AG04450 (cell line): ENCODE measurements around the gene TNFSF13. TPM values are rescaled to one million over a fixed set of nuclear protein-coding genes. Genes with fewer than 3 reads are reported as not detected.
"Not testable (repeated sequence)": the region's sequence is repeated elsewhere in the genome, so short reads cannot be mapped to it uniquely, and the experiment has no call there.

ENCODE experiments used
- CTCF ChIA-PET: fragments of 300-600, 350-600 bp; formaldehyde crosslinking; extraction: SDS; loops from one replicate; lab custom pipeline; 2022; ENCODE audit warnings: antibody characterized with exemption, inconsistent platforms; lab: Charles Lee
- POLR2A ChIA-PET: fragments of 350-600 bp; formaldehyde crosslinking; extraction: SDS; loops from one replicate; lab custom pipeline; 2021; ENCODE audit warnings: antibody characterized with exemption, inconsistent platforms; lab: Yijun Ruan, JAX
- DNase-seq: peaks from one replicate; pipeline ENCODE4 v3.0.0-alpha.2; 2011; ENCODE audit warnings: low read depth, low spot score
- H3K27ac ChIP-seq: one replicate; pipeline ENCODE4 v1.5.1; 2012; ENCODE audit warnings: low read depth, low read length, control low read depth
- H3K27me3 ChIP-seq: one replicate; pipeline ENCODE4 v1.6.0; 2012; ENCODE audit warnings: low read length; ENCODE audit not compliant: control insufficient read depth, insufficient read depth
- H3K4me3 ChIP-seq: 2 replicates; pipeline ENCODE4 v1.5.1; 2011; ENCODE audit warnings: mild to moderate bottlenecking, low read depth, low read length, control low read depth
- H3K9me3 ChIP-seq: 2 replicates; pipeline ENCODE4 v1.5.1; 2012; ENCODE audit warnings: low read length; ENCODE audit not compliant: control insufficient read depth, insufficient read depth
- CTCF ChIP-seq: IDR thresholded peaks from 2 replicates; pipeline ENCODE4 v1.5.1; 2011; ENCODE audit warnings: low read depth, low read length, control low read depth, inconsistent platforms
- polyA plus RNA-seq: library from polyadenylated mRNA; depleted of rRNA; stranded (reverse); fragments of >200 nt; gene quantifications from 2 replicates; pipeline ENCODE4 v1.2.3, GENCODE V29; 2011; rRNA removed
- small RNA-seq: library from RNA; depleted of rRNA; stranded (forward); fragments of <200 nt; gene quantifications from one replicate; pipeline ENCODE3, GENCODE V24; 2012; ENCODE audit warnings: low read depth; ENCODE audit not compliant: insufficient read length

Gene TNFSF13
- polyA plus RNA-seq, 1 experiment = 0.83 TPM

GRCh38 chr17:7593296-7593695 lies 34.7 kb downstream of the TNFSF13 start:
- ChIA-PET POLR2A (interaction anchor here (0.6 kb wide), 1 partner anchor 115 kb away, joined by 3 read pairs; no protein-coding TSS in a partner anchor), CTCF (no interaction called here)
- no peak for DNase-seq
- Histone ChIP-seq H3K4me3 (no peak overlapping the region), H3K9me3 (no peaks in the 10 kb centered on the region), H3K27ac (no peak overlapping the region), H3K27me3 (no peaks in the 10 kb centered on the region)
- no peak for TF ChIP-seq CTCF

DNA sequence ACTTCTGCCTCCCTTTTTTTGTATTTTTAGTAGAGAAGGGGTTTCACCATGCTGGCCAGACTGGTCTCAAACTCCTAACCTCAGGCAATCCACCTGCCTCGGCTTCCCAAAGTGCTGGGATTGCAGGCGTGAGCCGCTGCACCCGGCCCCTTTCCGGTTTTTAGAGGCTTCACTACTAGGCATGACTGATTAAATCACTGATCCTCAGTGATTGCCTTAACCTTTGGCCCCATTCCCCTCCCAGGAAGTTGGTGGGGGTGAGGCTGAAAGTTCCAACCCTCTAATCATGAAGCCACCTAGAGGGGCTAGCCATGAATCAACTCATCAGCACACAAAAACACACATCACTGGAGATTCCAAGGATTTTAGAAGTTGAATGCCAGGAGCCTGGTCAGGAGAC lies 39.0 kb downstream of the TNFSF13 start:
- H3K27me3 ChIP-seq, H3K4me3 ChIP-seq, DNase-seq, H3K9me3 ChIP-seq, CTCF ChIA-PET, H3K27ac ChIP-seq: not testable (repeated sequence)
- POLR2A ChIA-PET = interaction anchor here (0.7 kb wide), 1 partner anchor 545 kb away, joined by 4 read pairs; no protein-coding TSS in a partner anchor

GRCh38 chr17:7606280-7606679 lies 47.7 kb downstream of the TNFSF13 start:
- ChIA-PET CTCF (interaction anchor here (0.5 to 1.2 kb wide), 2 partner anchors 82 to 290 kb away, joined by 5 to 6 read pairs; partner anchors contain the start of gene WRAP53), POLR2A (no interaction called here)
- no peak for TF ChIP-seq CTCF
- Histone ChIP-seq H3K27ac (no peak overlapping the region), H3K4me3 (no peak overlapping the region), H3K9me3 (no peaks in the 10 kb centered on the region), H3K27me3 (no peaks in the 10 kb centered on the region)
- no peak for DNase-seq

DNA sequence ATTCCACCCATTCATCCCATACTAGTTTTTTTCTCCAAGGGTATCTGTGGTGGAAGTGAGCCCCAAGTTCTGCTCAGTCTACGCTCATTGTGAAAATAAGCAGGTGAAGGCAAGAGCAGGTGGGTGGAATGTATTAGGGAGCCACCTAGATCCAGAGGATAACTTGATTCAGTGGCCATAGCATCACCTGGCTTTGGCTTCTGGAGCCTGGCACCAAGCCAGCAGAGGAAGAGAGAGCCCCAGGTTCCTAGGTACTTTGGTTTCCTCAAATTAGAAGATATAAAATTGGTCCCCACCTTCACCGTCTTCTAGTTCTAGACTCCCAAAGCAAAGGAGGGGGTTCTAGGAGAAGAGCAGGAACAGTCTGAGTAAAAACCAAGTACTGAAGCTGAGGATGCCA lies 52.1 kb downstream of the TNFSF13 start:
- Histone ChIP-seq H3K9me3 (no peaks in the 10 kb centered on the region; the same call in 1 of the 2 replicates), H3K27ac (no peak overlapping the region), H3K27me3 (no peaks in the 10 kb centered on the region), H3K4me3 (no peak overlapping the region)
- no peak for DNase-seq
- TF ChIP-seq CTCF = no peak
- POLR2A ChIA-PET = interaction anchor here (1.4 kb wide), 1 partner anchor 21 kb away, joined by 3 read pairs; no protein-coding TSS in a partner anchor
- CTCF ChIA-PET = interaction anchor here (4.1 to 5.2 kb wide), 2 partner anchors 21 to 77 kb away, joined by 20 to 26 read pairs; partner anchors contain the start of genes SOX15, TP53 and WRAP53

Small RNA genes lying within 50 kb of the gene (small RNA-seq; reads per million reads assigned to genes)
- gene CD68 (not detected), gene RF00019 (not detected), gene SNORA48 (not detected), gene SNORD10 (not detected)

Other genes with a start within 250 kb of the TNFSF13 start
- gene GPS2, start 243.4 kb upstream of the TNFSF13 start, polyA plus RNA-seq = 21.5 and 22.2 TPM in 2 replicates
- gene NEURL4, start 229.4 kb upstream of the TNFSF13 start, polyA plus RNA-seq = 7.3 and 9.6 TPM in 2 replicates
- gene ACAP1, start 222.2 kb upstream of the TNFSF13 start, polyA plus RNA-seq = 0.35 and 0.74 TPM in 2 replicates
- 12.1 and 13.8 TPM in 2 replicates for gene KCTD11, start 206.6 kb upstream of the TNFSF13 start, polyA plus RNA-seq
- gene TMEM95, start 203.6 kb upstream of the TNFSF13 start, polyA plus RNA-seq = not detected in 2 replicates
- 0.22 and 0.25 TPM in 2 replicates for gene TNK1, start 177.7 kb upstream of the TNFSF13 start, polyA plus RNA-seq
- 35.2 and 53.0 TPM in 2 replicates for gene PLSCR3, start 164.2 kb upstream of the TNFSF13 start, polyA plus RNA-seq
- gene TMEM256, start 154.7 kb upstream of the TNFSF13 start, polyA plus RNA-seq = 83.8 and 104 TPM in 2 replicates
- gene NLGN2, start 150.9 kb upstream of the TNFSF13 start, polyA plus RNA-seq = 8.9 and 12.4 TPM in 2 replicates
- not detected in 2 replicates for gene SPEM1, start 138.4 kb upstream of the TNFSF13 start, polyA plus RNA-seq
- gene SPEM2, start 133.1 kb upstream of the TNFSF13 start, polyA plus RNA-seq = not detected in 2 replicates
- not detected in 2 replicates for gene SPEM3, start 129.9 kb upstream of the TNFSF13 start, polyA plus RNA-seq
- gene TMEM102, start 123.3 kb upstream of the TNFSF13 start, polyA plus RNA-seq = 1.0 and 1.1 TPM in 2 replicates
- 0.58 and 0.63 TPM in 2 replicates for gene FGF11, start 119.2 kb upstream of the TNFSF13 start, polyA plus RNA-seq
- 5.3 and 6.3 TPM in 2 replicates for gene CHRNB1, start 113.7 kb upstream of the TNFSF13 start, polyA plus RNA-seq
- gene ZBTB4, start 79.1 kb upstream of the TNFSF13 start, polyA plus RNA-seq = 18.8 and 22.3 TPM in 2 replicates
- not detected in 2 replicates for gene SLC35G6, start 77.3 kb upstream of the TNFSF13 start, polyA plus RNA-seq
- gene POLR2A, start 74.4 kb upstream of the TNFSF13 start, polyA plus RNA-seq = 18.4 and 35.0 TPM in 2 replicates
- 26.0 and 27.1 TPM in 2 replicates for gene TNFSF12, start 9.7 kb upstream of the TNFSF13 start, polyA plus RNA-seq
- gene SENP3, start 3.2 kb downstream of the TNFSF13 start, polyA plus RNA-seq = 67.6 and 73.4 TPM in 2 replicates
- gene CD68, start 20.9 kb downstream of the TNFSF13 start, polyA plus RNA-seq = 34.1 and 39.6 TPM in 2 replicates
- 128 and 131 TPM in 2 replicates for gene MPDU1, start 25.1 kb downstream of the TNFSF13 start, polyA plus RNA-seq
- 0.24 and 0.29 TPM in 2 replicates for gene SOX15, start 31.3 kb downstream of the TNFSF13 start, polyA plus RNA-seq
- 24.6 and 29.4 TPM in 2 replicates for gene FXR2, start 56.1 kb downstream of the TNFSF13 start, polyA plus RNA-seq
- 54.1 and 61.5 TPM in 2 replicates for gene SAT2, start 69.1 kb downstream of the TNFSF13 start, polyA plus RNA-seq
- 0.35 and 0.50 TPM in 2 replicates for gene SHBG, start 71.4 kb downstream of the TNFSF13 start, polyA plus RNA-seq
- gene ATP1B2, start 92.2 kb downstream of the TNFSF13 start, polyA plus RNA-seq = 0.05 and 0.11 TPM in 2 replicates
- gene TP53, start 128.7 kb downstream of the TNFSF13 start, polyA plus RNA-seq = 40.7 and 48.9 TPM in 2 replicates
- gene WRAP53, start 129.7 kb downstream of the TNFSF13 start, polyA plus RNA-seq = 4.1 and 4.5 TPM in 2 replicates
- gene EFNB3, start 146.5 kb downstream of the TNFSF13 start, polyA plus RNA-seq = 7.2 and 7.7 TPM in 2 replicates
- 0.04 and 0.06 TPM in 2 replicates for gene DNAH2, start 159.0 kb downstream of the TNFSF13 start, polyA plus RNA-seq